ENCODE data around the gene PTPRG.

DNA sequence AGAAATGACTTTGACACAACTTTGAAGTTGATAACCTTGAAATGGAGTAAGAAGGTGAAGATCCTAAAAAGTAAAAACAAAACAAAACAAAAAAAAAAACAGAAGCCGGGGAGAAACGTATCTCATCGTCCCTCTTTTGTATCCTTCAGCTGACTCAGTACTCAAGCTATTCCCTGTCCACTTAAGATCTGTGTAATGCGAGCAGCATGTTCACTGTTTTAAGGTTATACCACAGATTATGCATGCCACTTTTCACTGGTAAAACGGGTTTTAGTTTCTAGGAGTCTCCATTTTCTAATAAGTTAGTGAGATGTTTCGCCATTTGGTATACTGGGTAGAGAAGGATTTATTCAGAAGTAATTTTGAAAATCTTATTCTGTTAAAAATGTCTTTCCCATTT, 487.7 kb downstream of the PTPRG start:
- no peak for TF ChIP-seq CTCF (conservative IDR thresholded peaks at IDR 0.05)
- TF ChIP-seq ZFX (IDR thresholded peaks at IDR 0.05) = no peak
